HG02610 (cell line): Measurements from ENCODE around the gene GPR137B.

Experiments used
- ATAC-seq: cut with Tn5 transposase; IDR thresholded peaks from one replicate; pipeline ENCODE4 v1.9.1; 2021; ENCODE audit warnings: mild to moderate bottlenecking, moderate library complexity; ENCODE audit not compliant: unreplicated experiment

GPR137B gene

GRCh38 chr1:236253119-236253518 lies 110.8 kb downstream of the GPR137B start:
- ATAC-seq, result no peak

GRCh38 chr1:236253918-236254637 lies 111.7 kb downstream of the GPR137B start:
- ATAC-seq, result no peak

GRCh38 chr1:236257216-236257615 lies 114.9 kb downstream of the GPR137B start:
- ATAC-seq, result no peak

- ATAC-seq, result no peak
These were observed 115.8 kb downstream of the GPR137B start for GRCh38 chr1:236258114-236258622.
